HG03520 (cell line): ENCODE results near the gene MIF4GD.
A peak's percentile ranks its signal among the peaks of the same experiment; 100 is the strongest.
"Not testable (repeated sequence)": the region's sequence is repeated elsewhere in the genome, so short reads cannot be mapped to it uniquely, and the experiment has no call there.

Source experiments
- ATAC-seq: cut with Tn5 transposase; IDR thresholded peaks from one replicate; pipeline ENCODE4 v1.9.1; 2021; ENCODE audit warnings: mild to moderate bottlenecking, moderate library complexity; ENCODE audit not compliant: unreplicated experiment

Gene MIF4GD

GRCh38 chr17:75288770-75289114 is 17.7 kb upstream of the MIF4GD start:
- ATAC-seq, result no peak

- no peak for ATAC-seq
Observed at GRCh38 chr17:75288359-75288758, 17.3 kb upstream of the MIF4GD start.

GRCh38 chr17:75287221-75287620 is 16.2 kb upstream of the MIF4GD start:
- no peak for ATAC-seq

- no peak for ATAC-seq
Observed at GRCh38 chr17:75285123-75285522, 14.1 kb upstream of the MIF4GD start.

GRCh38 chr17:75280189-75280588 is 9.2 kb upstream of the MIF4GD start:
- not testable (repeated sequence) for ATAC-seq

- no peak for ATAC-seq
Observed at GRCh38 chr17:75277664-75278071, 6.6 kb upstream of the MIF4GD start.

- no peak for ATAC-seq
Observed at GRCh38 chr17:75273977-75274708, 3.1 kb upstream of the MIF4GD start.

GRCh38 chr17:75272848-75273184 is 1.8 kb upstream of the MIF4GD start:
- ATAC-seq, result no peak

- ATAC-seq, result no peak
Observed at GRCh38 chr17:75271955-75272847, 1.2 kb upstream of the MIF4GD start.

GRCh38 chr17:75271233-75271954 is 363 bp upstream of the MIF4GD start:
- peak; percentile 63 for ATAC-seq

- peak; percentile 30 for ATAC-seq
Observed at GRCh38 chr17:75270218-75270965, 639 bp downstream of the MIF4GD start.

- ATAC-seq, result no peak
Observed at GRCh38 chr17:75269844-75270217, 1.2 kb downstream of the MIF4GD start.

GRCh38 chr17:75267411-75268232 is 3.4 kb downstream of the MIF4GD start:
- ATAC-seq, result no peak

GRCh38 chr17:75267153-75267410 is 3.9 kb downstream of the MIF4GD start:
- no peak for ATAC-seq

- no peak for ATAC-seq
Observed at GRCh38 chr17:75266316-75267152, 4.5 kb downstream of the MIF4GD start.

GRCh38 chr17:75265614-75266315 is 5.3 kb downstream of the MIF4GD start:
- no peak for ATAC-seq

- no peak for ATAC-seq
Observed at GRCh38 chr17:75263055-75263454, 8.0 kb downstream of the MIF4GD start.

- peak; percentile 6 for ATAC-seq
Observed at GRCh38 chr17:75262112-75262606, 8.9 kb downstream of the MIF4GD start.
